ENCODE measurements around the gene C12orf54.
"Not testable (repeated sequence)": the region's sequence is repeated elsewhere in the genome, so short reads cannot be mapped to it uniquely, and the experiment has no call there.

GRCh38 chr12:48434016-48434415 lies 48.3 kb upstream of the C12orf54 start:
- TF ChIP-seq POLR2A, CTCF (IDR thresholded peaks at IDR 0.05): not testable (repeated sequence)
